GM06990 (cell line): Measurements from ENCODE around the gene PPP1R37.

Experiments
- DNase-seq: peaks from one replicate; pipeline ENCODE4 v3.0.0-alpha.2; 2011; ENCODE audit not compliant: insufficient read length; ENCODE audit errors: extremely low read depth
- H3K27me3 ChIP-seq: replicated peaks from 2 replicates; pipeline ENCODE4 v1.6.0; 2011; ENCODE audit warnings: low read length; ENCODE audit not compliant: control insufficient read depth, insufficient read depth
- H3K36me3 ChIP-seq: 2 replicates; pipeline ENCODE4 v1.5.1; 2011; ENCODE audit warnings: low read length; ENCODE audit not compliant: control insufficient read depth, insufficient read depth
- H3K4me3 ChIP-seq: replicated peaks from 2 replicates; pipeline ENCODE4 v1.5.1; 2011; ENCODE audit warnings: low read depth, mild to moderate bottlenecking, control low read depth, low read length
- TF ChIP-seq, protein P1 (sequence below): IDR thresholded peaks from 2 replicates; pipeline ENCODE4 v1.5.1; 2011; ENCODE audit warnings: low read length, control low read depth, mild to moderate bottlenecking, inconsistent platforms; ENCODE audit not compliant: insufficient read depth, poor library complexity, severe bottlenecking

PPP1R37 gene

DNA sequence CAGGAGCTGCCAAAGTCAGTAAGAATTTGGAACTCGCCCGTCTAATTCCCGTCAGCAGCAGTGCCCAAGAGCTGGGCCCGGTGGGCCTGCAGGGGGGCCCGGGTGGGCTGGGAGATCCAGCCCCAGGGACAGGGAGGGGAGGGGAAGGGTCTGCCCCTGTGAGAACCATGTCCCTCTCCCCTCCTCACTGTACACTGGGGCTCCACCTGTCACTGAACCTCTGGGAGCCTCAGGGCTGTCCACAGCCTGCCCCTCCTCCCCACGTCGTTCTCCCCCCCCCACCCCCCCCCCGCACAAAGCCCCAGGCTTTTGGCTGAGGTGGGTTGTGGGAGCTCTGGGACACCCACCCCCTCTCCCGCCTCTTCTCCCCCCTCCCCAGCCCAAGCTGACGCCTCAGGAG is 24.9 kb upstream of the PPP1R37 start:
- Histone ChIP-seq H3K27me3 (no peaks in the 10 kb centered on the region), H3K4me3 (no peak overlapping the region), H3K36me3 (peaks cover 38% of the 10 kb centered on the region)
- no peak for DNase-seq
- TF ChIP-seq, protein P1, sequence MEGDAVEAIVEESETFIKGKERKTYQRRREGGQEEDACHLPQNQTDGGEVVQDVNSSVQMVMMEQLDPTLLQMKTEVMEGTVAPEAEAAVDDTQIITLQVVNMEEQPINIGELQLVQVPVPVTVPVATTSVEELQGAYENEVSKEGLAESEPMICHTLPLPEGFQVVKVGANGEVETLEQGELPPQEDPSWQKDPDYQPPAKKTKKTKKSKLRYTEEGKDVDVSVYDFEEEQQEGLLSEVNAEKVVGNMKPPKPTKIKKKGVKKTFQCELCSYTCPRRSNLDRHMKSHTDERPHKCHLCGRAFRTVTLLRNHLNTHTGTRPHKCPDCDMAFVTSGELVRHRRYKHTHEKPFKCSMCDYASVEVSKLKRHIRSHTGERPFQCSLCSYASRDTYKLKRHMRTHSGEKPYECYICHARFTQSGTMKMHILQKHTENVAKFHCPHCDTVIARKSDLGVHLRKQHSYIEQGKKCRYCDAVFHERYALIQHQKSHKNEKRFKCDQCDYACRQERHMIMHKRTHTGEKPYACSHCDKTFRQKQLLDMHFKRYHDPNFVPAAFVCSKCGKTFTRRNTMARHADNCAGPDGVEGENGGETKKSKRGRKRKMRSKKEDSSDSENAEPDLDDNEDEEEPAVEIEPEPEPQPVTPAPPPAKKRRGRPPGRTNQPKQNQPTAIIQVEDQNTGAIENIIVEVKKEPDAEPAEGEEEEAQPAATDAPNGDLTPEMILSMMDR = no peak

DNA sequence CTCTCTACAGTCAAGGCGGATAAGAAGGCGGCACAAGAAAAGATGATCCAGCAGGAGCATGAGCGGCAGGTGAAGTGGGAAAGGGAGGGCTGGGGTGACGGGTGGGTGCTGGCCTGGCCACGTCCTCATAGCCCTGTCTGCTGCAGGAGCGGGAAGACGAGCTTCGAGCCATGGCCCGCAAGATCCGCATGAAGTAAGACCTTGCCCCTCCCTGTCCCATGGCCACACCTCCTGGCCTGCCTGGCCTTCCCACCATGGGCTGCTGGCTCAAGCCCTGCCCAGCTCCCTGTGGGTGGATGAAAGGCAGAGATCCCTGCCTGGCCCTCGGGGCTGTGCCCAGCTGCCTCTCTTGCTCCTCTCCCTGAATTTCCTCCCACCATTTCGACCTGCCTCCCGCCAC is 23.9 kb upstream of the PPP1R37 start:
- Histone ChIP-seq H3K4me3 (no peak overlapping the region), H3K27me3 (no peaks in the 10 kb centered on the region), H3K36me3 (peaks cover 34% of the 10 kb centered on the region)
- TF ChIP-seq, protein P1 = no peak
- DNase-seq = no peak

DNA sequence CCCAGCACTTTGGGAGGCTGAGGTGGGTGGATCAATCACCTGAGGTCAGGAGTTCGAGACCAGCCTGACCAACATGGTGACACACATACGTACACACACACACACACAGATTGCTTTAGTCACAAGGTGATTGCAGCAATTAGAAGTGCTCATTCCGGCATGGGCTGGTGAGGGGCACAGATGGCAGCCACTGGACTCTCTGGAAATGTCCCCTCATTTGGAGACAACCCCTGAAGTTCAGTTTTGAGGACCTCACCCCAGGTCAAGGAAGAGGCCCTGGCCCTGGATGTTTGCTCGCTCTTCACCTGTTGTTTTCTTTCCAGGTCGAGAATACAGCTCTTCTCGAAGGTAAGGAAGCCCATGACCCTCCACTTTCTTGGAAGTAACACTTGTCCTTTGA is 22.8 kb upstream of the PPP1R37 start:
- Histone ChIP-seq H3K4me3 (no peak overlapping the region), H3K27me3 (no peaks in the 10 kb centered on the region), H3K36me3 (peaks cover 31% of the 10 kb centered on the region)
- DNase-seq = no peak
- TF ChIP-seq, protein P1 = no peak

DNA sequence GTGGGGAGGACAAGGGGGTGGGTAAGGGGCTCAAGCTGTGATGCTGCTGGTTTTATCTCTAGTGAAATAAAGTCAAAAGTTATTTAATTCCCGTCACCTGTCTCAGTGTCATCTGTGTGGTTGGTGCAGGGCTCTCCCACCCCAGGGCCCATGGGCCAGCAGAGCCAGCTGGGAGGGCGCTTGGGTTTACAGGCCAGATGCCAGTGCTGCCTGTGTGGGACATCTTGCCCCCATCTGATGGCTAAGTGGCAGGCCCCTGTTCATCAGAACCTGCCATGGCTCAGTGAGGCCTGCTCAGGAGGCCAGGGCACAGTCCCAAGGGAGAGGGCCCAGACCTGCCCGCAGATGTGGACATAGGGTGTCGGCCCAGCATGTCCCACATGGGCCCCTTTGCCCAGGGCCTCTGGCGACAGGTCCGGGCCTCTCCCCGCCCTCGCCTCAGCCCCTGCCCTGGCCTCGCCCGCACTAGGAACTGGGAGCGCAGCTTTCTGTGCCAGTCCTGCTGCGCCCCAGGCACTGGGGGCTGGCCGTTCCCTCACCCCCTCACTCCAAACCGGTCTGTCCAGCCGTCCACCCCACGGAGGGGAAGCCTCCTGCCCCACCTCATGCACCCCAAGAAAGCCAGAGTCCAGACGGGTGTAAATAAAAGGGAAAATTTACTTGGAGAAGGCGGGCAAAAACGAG is 22.0 kb upstream of the PPP1R37 start:
- no peak overlapping the region for H3K4me3 ChIP-seq
- peaks cover 29% of the 10 kb centered on the region for H3K36me3 ChIP-seq
- no peaks in the 10 kb centered on the region for H3K27me3 ChIP-seq
- TF ChIP-seq, protein P1 = no peak
- no peak for DNase-seq

DNA sequence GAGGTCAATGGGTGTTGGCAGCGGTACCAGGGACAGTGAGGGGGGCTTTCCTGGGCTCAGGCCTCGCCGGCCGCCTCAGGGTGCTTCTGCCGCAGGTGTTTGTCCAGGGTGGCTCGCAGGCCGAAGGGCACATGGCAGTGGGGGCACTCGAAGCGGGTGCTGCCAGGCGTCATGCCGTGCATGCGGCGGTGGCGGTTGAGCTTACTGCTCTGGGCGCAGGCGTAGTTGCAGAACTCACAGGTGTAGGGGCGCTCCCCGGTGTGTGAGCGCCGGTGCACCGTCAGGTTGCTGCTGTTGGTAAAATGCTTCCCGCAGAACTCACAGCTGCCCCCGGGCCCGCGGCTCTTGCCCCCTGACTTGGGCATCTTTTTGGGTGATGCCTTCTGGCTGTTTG is 21.4 kb upstream of the PPP1R37 start:
- no peak for DNase-seq
- Histone ChIP-seq H3K4me3 (no peak overlapping the region), H3K36me3 (peaks cover 29% of the 10 kb centered on the region), H3K27me3 (no peaks in the 10 kb centered on the region)
- TF ChIP-seq, protein P1 = no peak
